Stimulated activated CD8-positive, alpha-beta memory T cell treated with anti-CD3 and anti-CD28 coated beads, Interleukin-2, amount 100 ng/mL, for 1 hour (primary cell): ENCODE measurements around the gene WSCD1.

Source experiments
- DNase-seq, 2 donors: peaks; one replicate each; pipeline ENCODE4 v3.0.0-alpha.2; 2020; ENCODE audit warnings: low read depth in 2 of 2

WSCD1 gene

GRCh38 chr17:6086603-6087400 lies 16.6 kb downstream of the WSCD1 start:
- DNase-seq, result no peak

DNA sequence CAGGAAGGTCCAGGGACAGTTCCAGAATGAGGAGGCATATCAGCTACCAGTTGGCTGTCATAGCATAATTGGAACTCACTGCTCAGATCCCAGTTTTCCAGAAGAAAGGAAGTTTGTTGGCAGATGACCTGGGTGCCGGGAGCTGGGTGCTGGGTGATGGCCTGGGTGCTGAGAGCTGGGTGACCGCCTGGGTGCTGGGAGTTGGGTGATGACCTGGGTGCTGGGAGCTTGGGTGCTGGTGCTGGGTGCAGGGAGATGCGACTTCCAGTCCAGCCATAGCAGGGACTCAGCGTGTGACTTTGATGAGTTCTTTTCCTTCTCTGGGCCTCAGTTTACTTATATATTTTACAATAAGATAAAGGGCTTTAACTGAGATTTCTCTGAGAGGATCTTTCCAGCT lies 18.0 kb downstream of the WSCD1 start:
- no peak for DNase-seq

DNA sequence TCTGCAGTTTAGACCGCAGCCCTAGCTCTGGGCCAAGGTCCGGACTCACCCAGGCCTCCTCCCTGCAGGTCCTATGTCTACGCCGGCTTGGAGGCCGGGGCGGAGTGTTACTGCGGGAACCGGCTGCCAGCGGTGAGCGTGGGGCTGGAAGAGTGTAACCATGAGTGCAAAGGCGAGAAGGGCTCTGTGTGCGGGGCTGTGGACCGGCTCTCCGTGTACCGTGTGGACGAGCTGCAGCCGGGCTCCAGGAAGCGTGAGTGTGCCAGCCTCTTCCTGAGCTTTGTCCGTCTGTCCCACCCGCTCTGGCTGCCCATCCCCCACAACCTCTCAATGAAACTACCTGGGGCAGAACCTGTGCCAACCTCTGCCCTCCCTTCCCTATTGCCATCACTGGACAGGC lies 20.1 kb downstream of the WSCD1 start:
- DNase-seq, result no peak

- DNase-seq, result no peak
Observed at GRCh38 chr17:6092182-6092902, 22.2 kb downstream of the WSCD1 start.

- no peak for DNase-seq
Observed at GRCh38 chr17:6092903-6093468, 22.8 kb downstream of the WSCD1 start.

DNA sequence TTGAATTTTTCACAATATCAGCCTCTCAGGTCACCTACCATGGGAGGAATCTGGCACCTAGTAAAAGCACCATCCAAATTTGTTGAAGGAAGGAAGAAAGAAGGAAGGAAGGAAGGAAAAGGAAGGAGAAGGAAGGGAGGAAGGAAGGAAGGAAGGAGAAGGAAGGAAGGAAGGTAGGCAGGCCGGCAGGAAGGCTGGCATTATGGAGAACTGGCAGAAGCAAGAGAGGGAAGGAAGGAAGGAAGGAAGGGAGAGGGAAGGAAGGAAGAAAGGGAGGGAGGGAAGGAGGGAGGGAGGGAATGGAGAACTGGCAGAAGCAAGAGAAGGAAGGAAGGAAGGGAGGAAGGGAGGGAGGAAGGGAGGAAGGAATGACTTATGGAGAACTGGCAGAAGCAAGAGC lies 24.3 kb downstream of the WSCD1 start:
- no peak for DNase-seq

GRCh38 chr17:6094926-6095325 lies 24.7 kb downstream of the WSCD1 start:
- no peak for DNase-seq

DNA sequence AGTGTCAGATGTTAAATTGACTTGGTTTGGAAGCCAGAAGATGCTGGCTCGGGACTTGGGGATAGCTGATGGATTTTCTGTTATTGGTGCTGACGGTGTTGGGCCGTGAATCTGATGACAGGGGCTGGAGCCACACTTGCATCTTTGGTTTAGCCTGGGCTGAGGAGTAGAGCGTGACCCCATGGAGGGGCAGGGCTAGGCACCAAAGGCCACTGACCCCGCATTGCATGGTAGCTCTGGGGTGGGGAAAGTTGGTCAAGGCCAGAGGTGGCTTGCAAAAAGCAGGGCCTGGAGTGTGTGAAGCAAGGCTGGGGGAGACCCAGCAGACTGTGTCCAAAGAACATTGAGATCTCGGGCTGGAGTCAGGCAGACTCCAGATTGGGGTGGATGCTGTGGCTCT lies 25.3 kb downstream of the WSCD1 start:
- no peak for DNase-seq

GRCh38 chr17:6096201-6097004 lies 26.2 kb downstream of the WSCD1 start:
- no peak for DNase-seq

DNA sequence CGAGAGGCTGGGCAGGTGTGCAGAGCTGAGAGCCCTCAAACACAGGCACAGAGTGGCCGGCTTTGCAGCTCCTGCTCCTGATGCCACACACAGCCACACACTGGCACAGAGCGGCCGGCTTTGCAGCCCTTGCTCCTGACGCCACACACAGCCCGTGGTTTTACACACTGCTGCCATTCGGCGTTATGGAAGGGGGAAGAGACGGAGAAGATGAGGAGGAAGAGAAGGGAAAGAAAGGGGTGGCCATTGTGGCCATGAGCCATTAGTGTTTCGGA lies 26.8 kb downstream of the WSCD1 start:
- no peak for DNase-seq

GRCh38 chr17:6098050-6098822 lies 28.1 kb downstream of the WSCD1 start:
- no peak for DNase-seq

DNA sequence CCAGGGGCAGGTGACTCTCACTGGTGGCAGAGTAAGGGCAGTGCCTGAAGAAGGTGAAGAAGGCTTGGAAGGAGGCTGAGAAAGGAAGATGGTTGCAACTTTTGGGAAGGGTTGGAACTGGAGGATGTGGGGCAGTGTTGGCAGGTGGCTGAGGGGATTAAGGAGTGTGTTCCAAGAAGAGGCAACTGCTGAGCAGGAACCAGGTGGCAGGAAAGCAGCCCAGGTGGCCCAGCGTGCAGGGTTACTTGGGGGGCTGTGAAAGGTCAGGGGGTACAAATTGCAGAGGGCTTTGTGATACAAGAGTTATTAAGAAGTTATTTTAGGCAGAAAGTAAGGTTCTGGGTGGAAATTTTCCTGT lies 28.6 kb downstream of the WSCD1 start:
- no peak for DNase-seq

DNA sequence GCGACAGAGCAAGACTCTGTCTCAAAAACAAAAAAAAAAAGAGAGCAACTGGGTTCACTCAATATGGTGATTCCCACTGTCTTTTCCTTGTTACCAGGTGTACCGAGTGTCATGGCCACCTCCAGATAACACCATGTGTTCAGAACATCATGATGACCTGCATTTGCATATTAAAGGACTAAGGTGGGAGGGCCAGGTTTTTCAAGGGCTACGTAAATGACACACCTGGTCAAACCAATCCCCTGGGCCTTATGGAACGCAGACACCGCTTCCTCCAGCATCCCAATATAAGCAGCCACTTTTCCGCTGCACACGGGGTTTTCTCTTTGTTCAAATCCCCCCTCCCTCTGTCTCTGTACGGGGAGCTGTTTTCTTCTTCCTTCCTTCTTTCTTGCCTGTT lies 29.3 kb downstream of the WSCD1 start:
- DNase-seq, result no peak

DNA sequence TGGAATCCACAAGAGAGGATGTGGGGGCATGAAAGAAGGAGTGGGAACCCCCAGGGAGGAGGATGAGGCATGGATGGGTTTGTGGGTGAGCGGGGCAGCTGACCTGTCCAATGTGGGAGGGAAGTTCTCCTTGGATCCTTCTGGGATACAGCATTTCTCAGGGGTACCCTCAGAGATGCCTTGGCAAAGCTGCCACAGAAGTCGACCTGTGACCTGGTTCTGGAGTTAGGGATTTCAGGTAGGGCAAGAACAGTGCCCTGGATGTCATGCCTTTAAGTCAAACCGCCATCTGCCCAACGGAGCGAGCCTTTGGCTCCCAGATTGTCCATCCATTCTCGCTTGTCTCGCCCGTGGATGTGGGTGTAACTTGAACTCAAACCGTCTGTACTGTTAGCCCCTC lies 30.0 kb downstream of the WSCD1 start:
- no peak for DNase-seq

- DNase-seq, result no peak
Observed at GRCh38 chr17:6100891-6101500, 30.8 kb downstream of the WSCD1 start.

GRCh38 chr17:6101706-6102105 lies 31.5 kb downstream of the WSCD1 start:
- DNase-seq, result no peak

DNA sequence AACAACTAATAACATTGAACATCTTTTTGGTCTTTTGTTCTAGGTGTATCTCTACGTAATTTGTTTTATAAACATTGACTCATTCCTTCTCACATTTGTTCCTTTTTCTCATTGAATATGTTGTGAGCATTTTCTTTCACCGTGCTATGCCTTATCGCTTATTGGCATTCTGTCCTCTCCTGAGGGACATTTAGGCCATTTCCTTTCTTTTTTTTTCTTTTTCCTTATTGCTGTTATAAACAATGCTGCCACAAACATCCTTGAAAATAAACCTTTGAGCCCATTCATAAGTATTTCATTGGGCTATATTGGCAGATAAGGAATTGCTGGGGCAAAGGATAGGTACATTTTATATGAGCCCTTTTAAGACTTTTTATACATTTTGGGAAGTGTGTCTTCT lies 32.4 kb downstream of the WSCD1 start:
- no peak for DNase-seq

GRCh38 chr17:6104956-6105648 lies 34.9 kb downstream of the WSCD1 start:
- no peak for DNase-seq

DNA sequence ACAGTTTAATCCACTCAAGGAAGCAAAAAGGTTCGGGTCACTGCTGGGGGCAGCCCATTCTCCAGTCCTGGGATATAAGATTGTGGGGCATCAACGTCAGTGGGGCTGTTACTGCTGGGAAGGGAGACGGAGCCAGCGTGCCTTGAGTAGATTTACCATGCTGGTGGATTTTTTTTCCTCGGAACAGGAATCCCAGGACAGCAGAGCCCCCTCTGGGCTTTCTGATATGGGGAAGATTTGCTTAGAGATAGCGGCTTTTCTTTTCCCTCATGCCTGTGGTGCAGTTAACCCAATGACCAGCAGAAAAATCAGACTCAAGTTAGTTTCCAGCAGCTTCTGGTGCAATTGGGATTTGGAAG lies 35.4 kb downstream of the WSCD1 start:
- DNase-seq, result no peak

DNA sequence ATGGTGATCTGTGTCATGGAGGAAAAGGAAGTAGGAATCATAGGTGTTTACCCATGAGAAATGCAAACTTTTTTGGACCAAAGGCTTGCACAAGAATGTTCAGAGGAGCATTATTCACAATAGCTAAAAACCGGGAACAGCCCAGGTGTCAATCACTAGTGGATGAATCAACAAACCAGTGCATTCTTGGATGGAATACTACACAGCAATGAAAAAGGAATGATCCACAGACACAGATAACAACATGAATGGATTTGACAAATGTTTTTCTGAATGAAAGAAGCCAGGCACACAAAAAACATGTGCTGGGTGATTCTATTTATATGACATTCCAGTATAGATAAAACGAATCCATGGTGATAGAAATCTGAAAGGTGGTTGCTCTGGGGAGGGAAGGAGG lies 36.0 kb downstream of the WSCD1 start:
- no peak for DNase-seq

DNA sequence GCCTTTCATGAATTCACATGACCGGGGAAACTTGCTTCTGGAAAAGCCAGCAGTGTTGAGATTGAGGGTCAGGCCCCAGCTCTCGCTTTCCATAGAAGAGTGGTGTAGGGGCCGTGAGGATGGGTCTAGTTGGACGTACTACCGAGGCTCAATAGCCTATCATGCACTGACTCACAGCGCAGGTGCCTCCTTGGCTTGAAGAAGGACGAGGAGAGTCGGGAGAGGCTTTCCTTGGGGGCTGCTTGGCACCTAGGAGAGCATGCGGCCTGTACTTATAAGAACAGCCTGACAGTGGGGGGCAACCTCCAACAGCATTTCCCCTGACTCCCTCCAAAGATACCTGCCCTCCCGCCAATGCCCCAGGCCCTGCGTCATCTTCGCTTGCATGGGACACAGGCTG lies 37.6 kb downstream of the WSCD1 start:
- DNase-seq, result no peak
